DMS 273 (cell line): ENCODE measurements around the gene EEF1AKMT2.

Experiments used
- DNase-seq: peaks from one replicate; lab custom pipeline; 2025; ENCODE audit not compliant: unreplicated experiment; lab: John Stamatoyannopoulos, UW

EEF1AKMT2 gene

DNA sequence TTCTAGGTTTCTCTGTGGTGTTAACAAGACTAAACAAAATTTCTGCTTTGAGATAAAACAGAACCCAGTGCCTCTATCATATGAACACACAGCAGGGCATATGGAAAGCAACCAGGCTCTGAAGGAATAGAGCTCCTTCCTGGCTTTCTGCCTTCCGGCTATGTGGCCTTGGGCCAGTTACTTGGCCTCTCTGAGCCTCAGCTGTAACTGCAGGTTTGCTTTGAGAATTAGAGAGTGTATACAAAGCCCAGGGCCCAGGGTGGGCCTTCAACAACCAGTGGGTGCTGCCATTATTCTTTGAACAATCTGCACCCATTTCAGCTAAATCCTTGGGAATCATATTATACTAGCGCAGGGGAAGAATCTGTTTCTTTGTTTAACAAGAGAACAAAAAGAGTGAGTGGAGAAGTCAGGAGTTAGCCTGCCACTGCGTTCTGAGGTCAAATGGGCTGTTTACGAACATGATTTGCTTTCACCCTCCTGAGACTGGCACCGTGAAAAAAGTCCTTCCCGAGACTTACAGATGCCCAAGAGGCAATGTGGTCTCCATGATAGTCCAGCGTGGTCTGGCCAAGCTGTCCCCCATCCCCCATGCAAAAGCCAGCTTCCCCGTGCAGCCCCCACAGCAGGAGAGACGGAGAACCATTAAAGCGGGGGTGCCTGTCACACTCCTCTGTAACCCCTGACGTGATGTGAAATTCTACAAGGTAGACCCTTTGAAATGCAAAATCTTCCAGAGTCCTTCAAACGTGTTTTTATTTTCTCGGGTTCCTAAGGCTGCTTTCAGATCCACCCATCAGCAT is 52.4 kb downstream of the EEF1AKMT2 start:
- peak; percentile 30 for DNase-seq

DNA sequence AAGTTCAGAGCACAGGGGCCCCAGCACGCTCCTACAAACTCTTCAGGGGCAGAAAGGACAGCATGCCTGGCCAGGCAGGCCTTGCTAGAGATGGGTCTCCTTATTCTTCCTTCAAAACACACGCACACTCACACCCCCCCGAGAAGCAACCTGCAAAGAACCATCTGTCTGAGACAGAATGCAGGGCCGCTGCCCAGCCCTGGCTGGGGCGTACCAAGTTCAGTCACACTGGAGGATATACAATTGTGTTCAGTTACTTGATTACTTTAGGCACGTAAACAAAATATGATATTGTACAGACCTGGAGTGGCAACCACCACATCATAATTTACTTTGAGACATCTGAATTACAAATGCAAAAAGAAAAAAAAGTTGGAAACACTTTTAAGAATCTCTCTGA is 53.2 kb downstream of the EEF1AKMT2 start:
- peak; percentile 61 for DNase-seq

DNA sequence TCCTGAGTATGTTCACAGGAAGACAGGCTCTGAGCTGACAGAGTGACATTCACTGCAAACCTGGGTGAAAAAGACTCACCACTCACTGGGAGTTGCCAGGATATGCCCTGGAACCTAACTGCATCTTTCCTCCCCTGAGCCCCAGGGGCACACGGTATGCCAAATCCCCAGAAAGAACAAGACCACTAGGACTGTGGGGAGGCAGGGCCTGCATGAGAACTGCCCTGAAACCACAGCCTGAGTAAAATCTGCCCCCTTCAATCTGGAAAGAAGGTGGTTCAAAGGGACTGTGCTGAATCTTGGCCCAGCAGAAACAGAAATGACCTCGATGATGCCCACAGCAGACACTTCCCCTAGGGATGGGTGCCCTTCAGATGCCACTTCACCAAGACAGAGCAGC is 54.0 kb downstream of the EEF1AKMT2 start:
- DNase-seq, result no peak

DNA sequence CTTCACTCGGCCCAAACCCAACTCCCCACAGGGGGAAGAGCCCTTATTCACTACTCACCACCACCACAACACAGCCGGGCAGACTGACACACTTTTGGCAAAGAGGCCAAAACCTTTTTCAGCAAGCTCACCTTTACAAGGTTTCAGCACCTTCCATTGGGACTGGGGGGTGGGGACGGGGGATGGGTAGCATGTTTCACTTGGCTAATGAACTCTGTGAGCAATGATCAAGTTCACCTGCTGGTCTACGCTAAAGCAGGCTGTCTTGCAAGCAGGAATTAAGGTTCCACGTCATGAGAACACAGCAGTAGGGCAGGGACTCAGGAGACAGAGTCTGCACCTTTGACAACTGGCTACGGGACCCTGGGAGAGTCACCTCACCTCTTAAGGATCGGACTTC is 54.5 kb downstream of the EEF1AKMT2 start:
- no peak for DNase-seq

DNA sequence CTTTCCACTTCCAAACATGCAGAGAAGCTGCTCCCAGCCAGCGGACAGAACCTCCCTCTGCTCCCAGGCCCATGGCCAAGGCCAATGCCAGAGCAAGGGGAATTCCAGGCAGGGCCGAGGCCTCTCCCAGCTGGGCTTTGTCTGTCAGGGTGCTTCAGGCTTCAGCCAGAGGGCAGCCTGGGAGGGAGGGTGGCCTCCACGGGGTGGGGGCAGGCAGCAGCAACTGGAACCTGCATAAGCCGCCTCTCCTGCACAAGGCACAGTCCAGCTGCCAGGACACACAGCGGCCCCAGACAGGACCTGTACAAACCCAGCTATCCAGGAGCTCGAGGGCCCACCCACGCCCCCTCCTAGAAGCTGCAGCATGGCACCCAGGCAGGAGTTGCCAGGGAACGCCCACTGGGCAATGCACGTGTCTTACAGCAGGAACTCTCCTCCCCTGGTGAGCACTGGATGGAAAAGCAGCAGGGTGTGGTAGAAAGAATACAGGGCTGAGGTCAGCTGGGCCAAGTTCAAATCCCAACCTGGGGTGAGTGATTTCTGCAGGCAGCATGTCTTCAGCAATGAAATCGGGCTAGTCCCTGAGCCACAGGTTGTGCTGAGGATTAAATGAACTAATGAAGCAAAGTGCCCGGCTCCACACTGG is 55.1 kb downstream of the EEF1AKMT2 start:
- peak; percentile 10 for DNase-seq

DNA sequence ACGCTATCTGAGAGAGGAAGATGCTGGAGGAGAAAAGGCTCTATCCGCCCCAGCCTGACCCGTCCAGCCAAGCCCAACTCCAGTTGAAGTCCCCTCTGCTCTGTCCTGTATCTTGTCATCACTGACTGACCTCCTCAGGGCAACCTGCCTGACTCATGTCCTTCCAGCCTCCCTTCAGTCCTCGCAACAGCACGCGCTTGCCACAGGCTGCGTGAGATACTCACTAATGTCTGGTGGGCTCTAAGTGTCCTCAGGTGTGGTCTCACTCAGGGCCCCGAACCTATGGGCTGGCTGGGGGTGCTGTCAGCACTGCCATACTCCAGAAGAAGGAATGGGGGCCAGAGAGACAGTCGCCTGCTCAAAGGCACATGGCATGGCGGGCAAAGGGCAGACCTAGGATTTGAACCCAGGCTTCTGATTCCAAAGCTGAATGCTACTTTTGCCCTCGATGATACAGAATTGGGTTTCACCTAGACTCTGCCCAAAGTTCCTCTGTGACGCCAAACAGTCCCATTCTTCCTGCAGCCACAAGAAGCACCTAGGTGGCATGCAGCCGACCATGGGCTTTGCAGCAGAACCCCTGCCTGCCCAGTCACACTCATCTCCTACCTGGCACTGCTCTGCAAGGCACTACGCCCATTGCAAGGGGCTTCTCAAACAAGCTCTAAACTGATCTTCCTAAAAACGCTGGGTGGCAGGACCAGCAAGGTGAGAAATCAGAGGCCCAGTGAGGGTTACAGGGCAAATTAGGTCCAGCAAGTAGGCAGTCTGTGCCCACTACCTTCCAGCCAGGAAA is 56.0 kb downstream of the EEF1AKMT2 start:
- no peak for DNase-seq

DNA sequence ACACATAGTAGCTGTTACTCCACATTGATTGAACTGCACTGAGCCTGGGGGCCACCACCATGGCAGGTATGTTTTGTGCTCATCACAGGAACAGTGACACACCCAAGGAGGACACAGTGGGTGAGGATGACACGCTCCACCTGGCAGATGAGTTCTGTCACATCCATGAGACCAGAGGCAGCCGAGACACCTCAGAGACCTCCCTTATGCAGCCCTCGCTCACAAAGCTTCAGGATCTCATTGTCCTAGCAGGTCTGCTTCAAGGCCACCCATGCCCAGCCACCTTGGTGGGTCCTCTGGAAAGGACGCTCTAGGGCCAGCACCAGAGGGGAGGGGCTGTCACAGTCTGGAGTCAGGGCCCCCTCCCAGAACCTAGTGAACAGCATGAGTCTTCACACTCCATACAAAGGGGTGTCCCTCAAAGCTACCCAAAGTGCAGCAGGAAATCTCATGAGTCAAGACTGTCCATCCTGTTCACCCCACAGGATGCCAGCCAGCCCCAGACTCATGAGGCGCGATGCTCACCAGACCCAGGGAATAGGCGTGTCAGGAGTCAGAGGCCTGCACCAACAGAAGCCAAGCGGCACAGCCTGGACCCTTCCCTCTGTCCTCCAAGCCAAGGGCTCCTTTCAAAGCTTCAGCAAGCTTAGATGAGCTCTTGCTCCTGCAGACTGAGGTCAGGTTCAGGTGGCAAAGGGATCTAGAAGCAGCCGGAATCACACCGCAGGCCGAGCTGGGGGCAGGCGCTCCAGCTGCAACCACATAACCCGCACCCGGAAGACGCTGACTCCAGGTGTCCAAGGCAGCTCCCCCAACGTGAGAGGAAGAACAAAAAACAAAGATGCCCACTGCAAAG is 57.1 kb downstream of the EEF1AKMT2 start:
- no peak for DNase-seq

DNA sequence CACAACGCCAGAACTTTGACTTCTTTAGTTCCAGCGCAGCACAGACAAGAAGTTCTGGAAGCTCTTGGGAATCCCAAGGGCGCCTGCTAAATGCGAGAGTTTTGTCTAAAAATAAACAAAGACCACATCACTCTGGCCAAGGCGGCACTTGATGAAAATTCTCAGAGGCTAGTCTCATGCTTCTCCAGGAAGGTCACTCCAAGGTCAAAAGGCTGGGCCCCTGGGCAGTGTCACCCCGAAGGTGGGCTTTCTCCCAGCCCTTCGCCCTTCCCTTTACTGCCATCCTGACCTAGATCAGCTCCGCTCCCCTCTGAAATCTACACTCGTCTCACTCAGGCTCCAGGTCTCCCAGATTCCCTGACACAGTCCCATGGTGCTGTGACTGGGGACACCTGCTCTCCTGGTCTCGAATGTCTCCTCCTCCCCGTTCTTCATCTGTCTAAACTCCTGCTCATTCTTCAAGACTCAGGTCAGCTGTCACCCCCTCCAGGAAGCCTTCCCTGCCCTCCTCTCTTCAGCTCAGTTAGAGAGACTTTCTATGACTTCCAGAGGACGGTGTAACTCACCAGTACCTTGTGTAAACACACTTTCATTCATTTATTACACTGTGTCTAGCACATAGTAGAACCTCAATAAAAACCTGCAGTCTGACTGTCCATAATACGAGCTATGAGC is 58.0 kb downstream of the EEF1AKMT2 start:
- DNase-seq, result no peak

DNA sequence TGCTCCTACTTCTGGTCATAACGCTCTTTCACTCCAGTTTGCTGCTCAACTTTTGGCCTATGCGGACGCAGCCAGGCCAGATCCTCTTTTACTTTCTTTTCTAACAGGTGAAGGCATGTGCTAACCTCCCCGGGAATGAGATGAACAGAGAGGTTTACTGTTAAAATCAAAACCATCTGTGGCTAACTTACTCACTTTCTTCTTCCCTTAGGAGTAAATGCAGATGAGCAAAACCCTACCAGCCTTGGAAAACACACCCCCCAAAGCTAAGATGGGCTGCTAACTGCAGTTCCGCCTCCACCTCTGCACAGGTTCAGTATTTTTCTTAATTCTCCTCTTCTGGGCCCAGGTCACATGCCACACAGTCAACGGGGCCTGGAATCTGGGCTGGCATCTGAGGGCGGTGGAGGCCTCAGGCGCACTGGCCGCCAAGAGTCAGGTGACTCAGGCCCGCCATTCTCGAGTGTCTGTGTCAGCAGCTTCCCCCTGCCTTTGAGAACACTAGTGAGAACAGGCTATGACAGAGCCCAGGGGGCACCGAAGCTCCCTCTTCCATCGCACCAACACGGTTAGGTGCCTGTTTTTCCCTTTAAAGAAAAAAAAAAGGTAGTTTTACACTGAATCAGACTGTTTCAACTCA is 58.6 kb downstream of the EEF1AKMT2 start:
- no peak for DNase-seq

DNA sequence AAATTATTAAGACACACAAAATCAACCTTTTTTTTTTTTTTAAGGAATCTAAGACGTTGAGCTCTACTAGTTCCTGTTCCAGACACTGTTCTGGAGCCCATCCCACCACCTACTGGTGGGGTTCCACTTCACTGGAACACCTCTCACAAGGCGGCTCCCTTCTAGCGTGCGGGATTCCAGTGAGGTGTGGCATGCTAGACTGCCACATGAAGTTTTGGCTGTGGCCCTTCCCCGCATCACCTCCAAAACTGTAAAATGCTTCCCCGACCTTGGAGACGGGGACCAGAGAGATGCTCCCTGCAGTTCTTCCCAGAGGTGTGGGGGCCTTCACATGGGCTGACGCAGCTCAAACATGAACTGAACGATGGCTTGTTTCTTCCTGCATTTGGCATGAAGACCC is 60.1 kb downstream of the EEF1AKMT2 start:
- no peak for DNase-seq

DNA sequence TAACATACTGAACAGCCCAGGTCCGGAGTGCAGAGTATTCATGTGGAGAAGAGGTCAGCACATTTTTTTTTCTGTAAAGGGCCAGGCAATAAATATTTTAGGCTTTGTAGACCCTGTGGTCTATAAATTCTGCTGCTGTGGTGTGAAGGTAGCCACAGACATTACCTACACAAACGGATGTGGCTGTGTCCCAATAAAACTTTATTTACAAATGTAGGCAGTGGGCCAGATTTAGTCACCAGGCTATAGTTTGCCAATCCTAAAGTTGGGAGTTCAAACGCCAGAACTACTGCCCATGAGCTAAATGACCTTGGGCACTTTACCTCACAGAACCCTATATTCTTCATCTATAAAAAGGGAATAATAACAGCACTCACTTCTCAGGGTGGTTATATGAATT is 60.9 kb downstream of the EEF1AKMT2 start:
- DNase-seq, result no peak

DNA sequence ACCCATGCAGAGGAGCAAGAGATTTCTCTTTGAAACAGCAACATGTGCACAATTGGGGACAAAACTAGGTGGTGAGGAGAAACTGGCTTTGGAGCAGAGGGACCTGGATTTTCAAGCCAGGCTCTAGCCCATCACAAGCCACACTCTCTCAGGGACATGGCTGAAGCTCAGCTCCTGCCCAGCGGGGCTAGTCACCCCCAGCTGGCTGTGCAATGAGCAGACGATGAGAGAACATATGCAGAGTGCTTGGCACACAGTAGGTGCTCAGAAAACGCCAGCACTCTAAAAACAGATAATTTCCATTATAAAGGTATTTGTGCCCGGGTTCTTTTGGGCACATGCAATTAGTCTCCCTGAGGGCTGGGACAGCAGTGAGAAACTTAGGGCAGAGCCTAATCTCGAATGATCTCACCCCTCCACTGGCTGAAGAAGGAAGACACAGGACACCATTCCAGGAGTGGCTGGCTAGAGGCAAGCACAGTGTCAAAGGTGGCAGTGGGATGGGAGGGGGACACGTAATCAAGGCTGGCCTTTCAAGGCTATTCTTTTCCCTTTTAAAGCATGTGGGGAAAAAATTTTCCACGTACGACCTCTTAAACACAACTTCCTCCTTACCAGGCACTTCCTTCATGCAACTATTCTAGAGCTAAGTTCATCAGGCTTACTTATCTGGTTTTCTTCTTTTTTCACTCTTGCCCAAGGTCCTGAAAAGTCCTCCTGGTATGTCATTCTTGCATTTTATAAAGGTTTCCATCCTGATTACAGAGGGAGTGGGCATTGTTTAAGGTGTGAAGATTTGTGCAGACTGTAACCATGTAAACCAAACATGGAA is 62.6 kb downstream of the EEF1AKMT2 start:
- no peak for DNase-seq

DNA sequence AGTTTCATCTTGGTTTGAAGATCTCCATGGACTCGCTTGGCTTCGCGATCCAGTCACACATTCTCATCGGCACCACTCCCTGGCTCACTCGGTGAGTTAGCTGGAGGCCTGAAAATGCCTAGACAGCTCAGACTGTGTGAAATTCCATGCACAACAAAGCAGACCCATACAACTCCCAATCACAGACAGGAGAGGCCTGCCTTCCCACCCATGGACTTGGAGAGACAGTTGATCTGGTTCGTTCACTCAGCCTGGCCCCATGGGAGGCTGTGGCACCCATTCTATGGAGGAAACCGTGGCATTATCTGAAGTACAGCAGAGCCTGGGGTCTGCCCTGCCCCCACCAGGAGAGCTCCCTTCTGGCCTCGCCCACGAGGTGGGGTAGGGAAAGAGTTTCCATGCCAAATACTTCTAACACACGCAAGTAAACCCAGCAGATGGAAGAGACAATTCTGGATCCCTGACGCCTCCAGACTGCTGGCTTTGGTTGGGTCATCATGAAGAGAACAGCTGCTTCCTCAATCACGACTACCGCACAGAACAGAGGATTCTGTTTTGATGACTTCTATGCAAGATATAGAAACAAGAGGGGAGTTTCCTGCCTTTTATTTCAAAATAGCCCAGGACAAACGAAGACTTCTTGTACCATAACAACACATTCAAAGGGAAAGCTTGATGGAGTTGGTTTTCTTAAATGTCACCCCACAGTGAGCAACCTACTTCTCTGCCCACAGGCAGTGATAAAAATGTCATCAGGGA is 63.4 kb downstream of the EEF1AKMT2 start:
- peak; percentile 52 for DNase-seq

DNA sequence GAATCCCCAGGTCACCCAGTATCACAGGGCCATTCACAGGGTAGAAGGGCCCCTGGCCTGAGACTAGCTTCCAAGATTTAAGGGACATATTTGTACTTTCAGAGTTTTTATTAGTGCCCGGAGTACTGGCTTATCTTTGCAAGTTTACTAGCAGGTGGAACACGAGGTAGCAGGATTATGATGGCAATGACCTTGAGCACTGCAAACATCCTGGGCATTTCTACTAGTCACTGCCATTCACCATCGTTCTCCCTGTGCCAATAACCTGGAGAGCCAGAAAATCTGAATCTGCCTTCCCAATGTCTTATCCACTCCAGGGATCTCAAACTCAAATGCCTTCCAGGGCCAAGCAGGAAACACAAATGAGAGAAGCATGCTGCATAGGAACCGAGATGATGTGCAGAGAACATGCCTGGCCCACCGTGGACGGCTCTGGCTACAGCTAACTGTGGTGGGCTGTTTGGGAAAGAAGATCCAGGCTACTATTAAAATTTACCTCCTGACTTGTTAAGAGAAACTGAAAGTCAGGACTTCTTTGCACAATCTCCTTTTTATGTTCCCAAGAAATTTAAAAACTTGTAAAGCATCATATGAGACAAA is 64.2 kb downstream of the EEF1AKMT2 start:
- DNase-seq, result no peak

DNA sequence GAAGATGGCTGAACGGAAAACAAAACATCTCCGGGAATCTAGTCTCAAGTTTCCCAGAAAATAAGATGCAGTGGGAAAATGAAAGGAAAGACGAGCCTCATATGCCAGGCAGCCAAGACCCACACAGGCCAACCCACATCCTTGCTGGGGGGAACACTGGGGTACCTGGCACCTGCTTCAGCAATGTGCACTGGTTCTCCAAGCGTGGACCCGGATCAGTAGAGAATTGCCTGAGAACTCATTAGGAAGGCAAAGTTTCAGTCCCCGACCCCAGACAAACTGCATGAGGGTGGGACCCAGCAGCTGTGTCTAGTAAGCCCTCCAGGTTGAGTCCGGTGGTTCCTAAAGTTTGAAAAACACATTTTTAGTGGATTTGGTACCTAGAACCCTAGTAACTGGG is 65.9 kb downstream of the EEF1AKMT2 start:
- DNase-seq, result no peak

DNA sequence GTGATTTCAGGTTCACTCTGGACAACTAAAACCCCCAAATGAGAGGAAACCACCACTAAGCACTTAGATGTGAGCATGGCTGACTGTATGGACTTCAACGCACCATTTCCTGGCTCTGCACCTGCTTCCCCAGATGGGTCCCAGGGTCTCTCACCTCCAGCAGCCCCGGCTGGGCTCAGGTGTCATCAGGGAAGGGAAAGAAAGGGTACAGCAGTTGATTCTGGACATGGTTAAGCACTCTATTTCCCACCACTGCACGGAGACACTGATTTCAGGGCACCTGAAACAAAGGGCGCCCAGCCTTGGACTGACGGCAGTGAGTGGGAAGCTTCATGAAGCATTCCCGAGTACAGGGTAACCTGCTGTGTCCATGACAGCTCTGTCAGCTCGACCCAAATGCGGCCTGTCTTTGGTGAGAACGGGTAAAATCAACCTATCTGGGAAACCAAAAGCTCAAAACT is 66.5 kb downstream of the EEF1AKMT2 start:
- DNase-seq, result no peak

DNA sequence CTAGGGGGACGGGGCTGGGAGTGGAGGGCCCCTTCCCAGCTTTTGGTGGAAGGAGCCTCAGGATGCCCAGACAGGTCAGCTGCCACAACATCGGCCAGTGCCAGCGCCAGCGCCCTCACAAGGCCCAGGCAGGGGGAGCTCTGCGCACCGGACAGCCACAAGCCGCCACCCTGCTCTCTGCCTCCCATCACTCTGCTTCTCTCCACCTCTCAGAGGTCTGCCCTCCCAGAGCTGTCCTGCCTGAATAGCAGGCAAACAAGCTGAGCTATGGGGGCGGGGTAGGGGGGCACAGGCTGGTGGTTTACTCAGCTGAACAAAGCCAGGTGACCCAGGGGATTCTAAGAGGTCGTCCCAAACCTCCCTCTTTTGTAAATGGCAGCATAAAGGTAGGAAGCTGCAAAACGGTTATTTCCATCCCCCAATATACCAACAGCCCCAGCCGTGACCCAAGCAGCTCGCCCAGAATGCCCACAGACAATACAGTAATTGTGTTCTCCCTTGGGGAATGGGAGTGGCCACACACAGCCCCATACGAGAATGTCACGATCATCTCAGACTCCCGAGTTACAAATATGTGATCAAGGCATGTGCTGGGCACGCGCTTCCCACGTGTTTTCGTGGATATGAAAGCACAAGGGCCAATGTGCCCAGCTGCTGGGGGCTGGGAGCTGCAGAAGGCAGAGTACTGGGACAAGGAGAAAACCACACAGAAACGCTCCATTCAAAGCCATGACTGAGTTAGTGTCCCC is 67.2 kb downstream of the EEF1AKMT2 start:
- no peak for DNase-seq
